Left lobe of liver (tissue), 2 donors: Measurements from ENCODE around the gene ZNF652. TPM values are rescaled to one million over a fixed set of nuclear protein-coding genes. Genes with fewer than 3 reads are reported as not detected.
"Not testable (repeated sequence)": the region's sequence is repeated elsewhere in the genome, so short reads cannot be mapped to it uniquely, and the experiment has no call there.

Source experiments
- ATAC-seq: fragments of 200-7000 bp; cut with Tn5 transposase; one replicate; pipeline ENCODE4 v1.9.1; 2020; ENCODE audit warnings: mild to moderate bottlenecking, moderate library complexity
- DNase-seq: peaks from one replicate; pipeline ENCODE4 v3.0.0-alpha.2; 2020; ENCODE audit warnings: low spot score
- total RNA-seq: library from RNA; stranded (reverse); gene quantifications from one replicate; pipeline ENCODE4 v1.2.1, GENCODE V29; 2021
- donor health status: DM: no; HTN: no; CAD: no; lungs with moderate emphysema.
- donor health status: DM: no; HTN: yes; CAD: no.

Gene ZNF652
- total RNA-seq, 1 donor from 2014 or later: 38.6 TPM

DNA sequence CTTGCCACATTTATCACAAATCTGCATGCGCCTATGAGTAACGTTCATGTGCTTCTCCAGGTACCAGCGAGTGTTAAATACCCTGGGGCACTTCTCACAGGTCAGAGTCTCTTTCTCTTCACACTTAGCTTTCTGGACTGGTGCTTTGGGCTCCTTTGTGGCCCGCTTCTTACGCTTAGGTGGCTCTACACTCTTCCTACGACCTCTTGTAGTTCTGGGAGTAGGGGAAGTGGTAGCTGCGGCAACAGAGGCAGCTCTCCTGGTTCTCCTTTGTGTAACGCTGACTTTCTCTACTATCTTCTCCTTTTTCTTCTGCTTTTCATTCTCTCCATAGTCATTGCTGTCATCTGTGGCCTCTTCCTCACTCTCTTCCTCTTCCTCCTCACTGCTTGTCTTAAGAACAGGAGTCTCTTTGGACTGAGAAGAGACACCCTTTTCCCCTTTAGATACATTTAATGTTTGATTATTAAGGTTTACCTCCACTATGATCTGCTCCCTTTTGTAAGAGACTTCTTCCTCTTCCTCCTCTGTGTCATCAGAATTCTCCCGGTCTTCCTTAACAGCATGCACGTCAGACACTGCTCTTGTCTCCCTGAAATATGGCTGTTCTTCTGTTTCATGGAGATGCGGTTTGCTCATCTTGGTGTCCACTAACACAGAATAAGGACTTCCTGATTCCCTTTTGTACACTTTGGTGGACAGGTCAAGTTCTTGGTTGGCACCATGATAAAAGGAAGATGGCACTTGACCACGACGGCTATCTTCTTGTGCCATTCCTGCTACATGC is 45.0 kb downstream of the ZNF652 start:
- DNase-seq (no peak), ATAC-seq (no peak)

DNA sequence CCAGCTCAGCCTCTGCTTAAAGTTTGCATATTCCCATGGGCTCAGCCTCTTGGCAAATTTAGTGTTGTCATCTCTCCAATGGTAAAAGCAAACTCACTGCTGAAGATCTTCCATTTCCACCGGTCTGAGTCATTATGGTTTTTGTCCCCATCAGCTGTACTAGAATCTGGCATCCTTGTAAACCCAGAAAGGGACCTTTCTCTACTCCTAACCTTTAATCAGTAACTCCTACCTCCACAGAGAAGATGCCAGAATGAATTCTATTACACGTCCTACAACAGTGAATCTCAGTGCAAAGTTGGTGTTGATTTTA is 45.8 kb downstream of the ZNF652 start:
- peak; percentile 43 for ATAC-seq
- DNase-seq: no peak

DNA sequence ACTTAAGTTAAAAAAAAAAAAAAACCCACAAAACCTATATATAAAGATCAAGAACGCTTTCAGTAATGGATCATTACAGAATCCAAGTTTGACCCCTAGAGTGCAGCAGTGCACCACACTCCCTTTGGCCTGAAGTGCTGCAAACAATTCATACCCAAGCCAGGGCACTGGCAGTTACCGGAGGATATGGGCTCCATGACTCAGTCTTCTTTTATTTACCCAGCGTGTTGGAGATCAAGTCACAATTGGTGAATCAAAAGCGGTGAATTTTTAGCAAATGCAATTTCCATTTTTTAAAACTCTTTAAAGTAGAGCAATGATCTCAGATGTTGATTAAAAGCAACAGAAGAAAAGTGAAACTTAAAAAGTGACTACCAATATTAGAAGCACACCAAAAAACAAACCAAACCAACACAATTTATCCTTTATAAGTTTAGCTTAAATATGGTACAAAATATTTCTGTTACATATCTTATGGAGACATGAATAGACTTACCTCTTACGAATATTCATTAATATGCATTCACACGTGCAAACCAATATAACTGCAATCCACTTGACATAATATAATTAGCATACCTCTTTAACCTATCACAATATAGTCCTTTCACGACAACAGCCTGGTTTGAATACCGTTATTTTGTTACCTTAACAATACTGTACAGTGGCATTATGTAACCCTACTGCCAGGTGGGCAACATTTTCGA is 46.3 kb downstream of the ZNF652 start:
- DNase-seq: peak; percentile 70
- ATAC-seq: peak; percentile 99

DNA sequence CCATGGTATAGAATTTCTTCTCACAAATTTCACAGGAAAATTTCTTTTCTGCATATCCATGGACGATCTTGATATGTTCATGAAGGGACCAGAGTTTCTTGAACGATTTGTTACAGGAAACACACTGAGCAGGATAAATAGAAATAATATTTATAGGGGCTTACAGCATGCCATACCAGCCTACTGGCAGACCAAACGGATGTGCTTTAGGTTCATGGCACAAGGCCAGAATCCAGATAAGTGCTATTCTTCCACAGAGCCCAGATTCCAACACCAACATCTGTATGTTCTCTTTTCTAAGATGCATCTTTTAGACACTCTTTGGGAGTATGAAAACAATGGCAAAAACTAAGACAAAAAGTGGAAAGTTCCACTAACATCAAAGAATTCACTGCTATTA is 49.3 kb downstream of the ZNF652 start:
- DNase-seq (no peak), ATAC-seq (no peak)

DNA sequence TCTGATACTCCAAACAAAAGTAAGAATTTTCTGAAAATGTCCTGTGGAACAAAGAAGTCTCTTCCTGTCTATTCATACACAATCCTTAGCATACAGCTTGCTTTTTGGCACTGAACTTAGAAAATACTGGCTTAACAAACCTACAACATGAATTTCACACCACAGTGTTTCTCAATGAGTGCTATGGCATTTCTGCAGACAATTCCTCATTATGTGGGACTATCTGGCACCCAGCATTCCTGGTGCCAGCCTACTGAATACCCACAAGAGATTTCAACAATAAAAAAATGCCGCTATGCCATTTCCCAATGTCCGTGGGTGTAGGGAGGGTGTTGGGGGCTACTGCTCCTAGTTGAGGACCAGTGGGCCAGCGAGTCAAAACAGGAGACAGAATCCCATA is 62.1 kb downstream of the ZNF652 start:
- no peak for DNase-seq
- no peak for ATAC-seq

DNA sequence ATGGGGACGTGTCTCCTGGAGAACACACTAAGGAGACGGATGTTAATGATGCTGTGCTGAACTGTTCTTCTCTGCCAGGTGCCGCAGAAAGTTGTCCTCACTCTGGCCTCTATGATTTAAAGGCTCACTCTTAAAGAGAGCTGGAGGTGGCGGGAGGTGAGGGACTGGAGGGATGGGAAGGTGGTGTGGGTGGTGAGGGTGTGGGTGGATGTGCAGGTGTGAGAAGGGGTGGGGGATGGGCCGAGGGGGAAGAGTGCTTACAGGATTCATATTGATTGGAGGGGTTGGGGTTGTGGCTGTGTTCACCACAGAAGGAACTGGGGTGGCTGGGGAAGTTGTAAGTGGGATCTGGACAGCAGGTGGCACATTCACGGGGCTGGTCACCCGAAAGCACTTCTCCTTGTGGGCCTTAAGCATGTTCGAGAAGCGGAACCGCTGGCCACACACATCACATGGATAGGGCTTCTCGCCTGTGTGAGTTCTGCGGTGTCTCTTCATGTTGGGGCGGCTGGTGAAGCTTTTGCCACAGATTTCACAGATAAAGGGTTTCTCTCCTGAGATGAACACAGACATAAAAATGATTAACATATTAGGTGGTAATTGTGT is 63.6 kb downstream of the ZNF652 start:
- ATAC-seq (no peak), DNase-seq (no peak)

DNA sequence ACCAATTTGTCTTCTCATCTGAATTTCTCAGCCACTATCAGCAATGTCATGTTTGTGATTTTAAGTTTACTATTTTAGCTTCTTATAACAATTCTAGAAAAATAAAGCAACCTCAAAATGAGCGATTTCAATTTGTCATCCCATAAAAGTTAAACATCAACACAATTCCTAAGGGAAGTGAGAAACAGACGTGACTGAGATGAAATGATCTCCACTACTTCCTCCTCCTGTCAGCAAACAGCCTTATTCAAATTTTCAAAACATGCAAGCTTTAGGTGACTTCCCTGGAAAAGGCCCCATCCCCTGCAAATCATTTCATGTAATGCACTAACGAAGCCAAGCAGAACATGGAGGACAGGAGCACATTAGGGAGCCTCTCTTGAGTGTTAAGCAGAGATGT is 64.9 kb downstream of the ZNF652 start:
- DNase-seq (no peak), ATAC-seq (no peak)

DNA sequence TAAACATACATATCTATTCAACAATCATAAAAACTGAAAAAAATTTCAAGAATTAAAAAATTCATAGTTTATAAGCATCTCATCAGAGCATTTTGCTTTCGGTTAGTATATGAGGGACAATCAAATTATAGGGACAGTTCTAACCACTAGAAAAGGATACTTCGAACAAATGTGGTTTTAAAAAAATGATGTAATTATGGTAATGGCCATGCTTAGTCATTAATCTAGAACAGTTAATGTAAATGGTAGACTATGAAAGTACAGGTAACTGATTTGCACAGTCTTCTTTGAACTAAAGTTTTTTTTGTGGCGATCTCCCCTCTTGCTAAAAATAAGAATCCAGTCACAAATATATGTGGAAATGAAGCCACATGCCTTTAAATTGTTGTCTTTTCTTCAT is 67.9 kb downstream of the ZNF652 start:
- DNase-seq (no peak), ATAC-seq (no peak)

DNA sequence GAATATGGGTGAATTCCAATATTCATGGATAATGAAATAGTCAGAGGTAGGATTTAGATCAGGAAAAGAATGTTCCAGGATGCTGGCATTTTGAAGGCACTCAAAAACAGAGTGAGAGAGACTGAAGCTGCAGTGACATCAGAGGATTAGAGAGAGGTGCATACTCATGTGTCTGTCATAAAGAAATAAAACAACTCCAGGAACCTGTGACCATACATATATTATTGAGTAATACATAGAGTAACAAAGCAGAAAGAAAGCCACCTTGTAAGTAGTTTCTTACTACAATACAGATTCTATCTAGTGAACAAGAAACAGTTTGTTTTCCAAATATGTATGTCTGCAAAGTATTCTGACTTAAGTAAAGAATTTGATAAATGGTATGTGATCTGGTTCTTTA is 69.1 kb downstream of the ZNF652 start:
- ATAC-seq: no peak
- no peak for DNase-seq

DNA sequence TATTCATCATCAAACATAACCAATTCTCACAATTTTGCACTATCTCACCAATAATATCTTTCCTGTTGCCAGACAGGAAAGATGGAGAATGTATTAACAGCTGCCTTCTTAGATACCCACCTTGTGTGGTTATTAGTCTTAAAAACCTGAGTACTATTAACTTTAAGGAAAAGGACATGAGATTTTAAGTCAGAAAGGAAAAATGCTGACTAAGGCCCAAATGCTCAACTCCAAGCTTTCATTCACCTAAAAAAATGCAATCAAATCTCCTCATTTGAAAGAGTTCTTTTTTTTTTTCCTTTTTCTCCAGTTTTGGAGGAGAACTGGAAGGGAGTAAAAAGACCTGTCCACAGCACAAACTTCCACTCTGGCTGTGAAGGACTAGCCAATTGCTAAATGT is 70.1 kb downstream of the ZNF652 start:
- ATAC-seq: no peak
- DNase-seq: no peak

DNA sequence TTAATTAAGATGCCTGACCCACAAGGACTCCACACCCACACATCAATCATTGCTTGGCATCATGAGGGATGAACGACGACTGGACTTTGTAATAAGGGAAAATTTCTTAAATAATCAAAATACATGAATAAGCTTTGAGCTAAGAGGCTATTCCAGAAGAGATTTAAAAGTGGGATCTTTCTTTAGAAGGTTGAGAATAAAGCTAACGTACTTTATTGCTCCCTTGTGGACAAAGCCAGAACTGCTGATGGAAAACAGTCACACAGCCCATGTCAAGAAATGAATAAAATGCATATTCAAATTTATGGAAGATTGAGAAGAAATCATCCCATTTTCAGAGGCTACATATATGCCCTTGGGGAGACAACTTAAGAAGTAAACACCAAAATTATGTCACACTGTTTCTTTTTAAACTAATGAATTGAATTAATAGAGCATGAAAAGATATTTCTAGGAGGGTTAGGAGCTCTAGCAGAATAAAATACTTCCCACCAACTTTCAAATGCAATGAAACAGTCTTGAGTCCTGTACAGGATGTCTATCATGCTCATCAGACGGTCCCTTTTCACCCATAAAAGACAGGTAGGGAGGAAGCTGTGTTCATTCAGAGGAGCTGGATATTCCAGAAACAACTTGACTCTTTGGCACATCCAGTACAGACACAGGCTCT is 71.2 kb downstream of the ZNF652 start:
- peak; percentile 44 for ATAC-seq
- no peak for DNase-seq

DNA sequence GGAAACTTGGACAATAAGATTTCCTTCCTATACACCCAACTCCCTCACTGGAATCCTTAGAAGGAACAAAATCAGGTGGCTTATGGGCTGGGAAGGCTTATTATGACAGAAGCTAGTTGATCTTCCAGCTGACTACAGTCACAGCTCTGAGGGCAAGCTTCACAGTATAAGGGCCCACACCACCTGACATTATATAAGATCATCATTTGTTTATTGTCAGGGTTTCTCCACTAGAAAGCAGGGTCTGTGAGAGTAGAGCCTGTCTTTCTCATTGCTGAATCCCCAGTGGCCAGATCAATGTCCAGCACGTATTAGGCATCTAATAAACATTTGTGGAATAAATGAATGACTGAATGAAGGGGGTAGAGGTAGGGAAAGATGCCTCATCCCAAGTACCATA is 73.7 kb downstream of the ZNF652 start:
- ATAC-seq (no peak), DNase-seq (no peak)

DNA sequence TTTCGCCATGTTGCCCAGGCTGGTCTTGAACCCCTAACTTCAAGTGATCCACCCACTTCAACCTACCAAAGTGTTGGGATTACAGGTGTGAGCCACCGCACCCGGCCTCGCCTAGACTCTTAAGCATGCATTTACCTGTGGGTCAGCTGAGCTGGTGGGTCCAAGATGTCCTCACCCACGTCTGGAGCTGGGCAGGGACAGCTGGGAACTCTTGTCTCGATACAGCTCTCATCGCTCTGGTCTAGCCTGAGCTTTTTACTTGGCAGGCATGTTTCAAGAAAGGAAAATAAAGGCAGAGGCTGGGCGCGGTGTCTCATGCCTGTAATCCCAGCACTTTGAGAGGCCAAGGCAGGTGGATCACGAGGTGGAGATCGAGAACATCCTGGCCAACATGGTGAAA is 74.6 kb downstream of the ZNF652 start:
- ATAC-seq (no peak), DNase-seq (no peak)

DNA sequence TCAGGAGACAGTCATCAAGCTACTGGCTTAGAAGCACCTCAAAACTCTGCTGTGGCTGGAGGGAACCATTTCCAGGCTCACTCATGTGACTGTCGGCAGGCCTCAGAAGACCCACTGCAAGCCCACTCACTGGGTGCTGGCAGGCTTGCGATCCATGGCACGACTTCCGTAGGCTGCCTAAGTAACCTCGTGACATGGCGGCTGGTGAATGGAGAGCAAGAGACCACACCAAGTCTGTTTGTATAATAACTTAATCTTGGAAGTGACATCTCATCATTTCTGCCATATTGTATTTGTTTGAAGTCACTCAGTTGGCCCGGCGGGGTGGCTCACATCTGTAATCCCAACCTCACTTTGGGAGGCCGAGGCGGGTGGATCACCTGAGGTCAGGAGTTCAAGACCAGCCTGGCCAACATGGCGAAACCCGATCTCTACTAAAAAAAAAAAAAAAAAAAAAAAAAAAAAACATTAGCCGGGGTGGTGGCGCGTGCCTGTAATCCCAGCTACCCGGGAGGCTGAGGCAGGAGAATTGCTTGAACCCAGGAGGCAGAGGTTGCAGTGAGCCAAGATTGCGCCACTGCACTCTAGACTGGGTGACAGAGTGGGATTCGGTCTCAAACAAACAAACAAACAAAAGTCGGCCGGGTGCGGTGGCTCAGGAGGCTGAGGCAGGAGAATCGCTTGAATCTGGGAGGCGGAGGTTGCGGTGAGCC is 75.6 kb downstream of the ZNF652 start:
- ATAC-seq, DNase-seq: not testable (repeated sequence)

DNA sequence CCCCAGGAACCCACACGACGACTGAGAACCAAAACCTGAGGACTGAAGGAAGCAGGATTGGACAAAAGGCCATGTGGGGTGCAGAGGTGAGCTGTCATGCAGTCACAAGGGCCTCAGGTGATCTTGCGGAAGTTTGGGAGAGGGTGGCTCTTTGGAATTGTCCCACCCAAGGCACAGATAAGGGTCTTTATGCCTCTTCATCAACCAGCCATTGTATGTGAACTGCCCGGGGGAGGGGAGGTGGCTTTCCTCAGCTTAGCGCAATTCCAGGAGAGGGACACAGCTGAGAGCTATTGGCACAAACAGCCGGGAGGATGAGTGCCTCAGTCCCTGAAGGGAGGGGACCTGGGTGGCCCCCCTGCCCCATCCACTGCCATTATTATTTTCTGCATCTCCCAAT is 76.3 kb downstream of the ZNF652 start:
- no peak for DNase-seq

DNA sequence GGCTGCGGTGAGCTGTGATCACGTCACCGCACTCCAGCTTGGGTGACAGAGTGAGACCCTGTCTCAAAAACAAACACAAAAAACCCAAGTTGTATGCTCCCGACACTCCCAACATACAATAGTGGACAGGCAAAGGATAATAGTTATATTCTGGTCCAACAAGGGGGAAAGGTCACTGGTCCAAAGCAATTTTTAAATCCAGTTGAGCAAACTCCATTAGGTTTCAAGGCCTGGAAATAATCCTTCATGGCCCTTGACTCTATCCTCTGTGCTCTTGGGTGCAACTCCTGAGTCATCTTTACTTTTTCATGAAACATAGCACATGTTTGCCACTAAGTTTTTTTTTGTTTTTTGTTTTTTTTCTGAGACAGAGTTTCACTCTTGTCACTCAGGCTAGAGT is 81.1 kb downstream of the ZNF652 start:
- no peak for ATAC-seq
- DNase-seq: no peak

More for the DNA sequence above, 76.3 kb downstream of the ZNF652 start:
- no peak for ATAC-seq

DNA sequence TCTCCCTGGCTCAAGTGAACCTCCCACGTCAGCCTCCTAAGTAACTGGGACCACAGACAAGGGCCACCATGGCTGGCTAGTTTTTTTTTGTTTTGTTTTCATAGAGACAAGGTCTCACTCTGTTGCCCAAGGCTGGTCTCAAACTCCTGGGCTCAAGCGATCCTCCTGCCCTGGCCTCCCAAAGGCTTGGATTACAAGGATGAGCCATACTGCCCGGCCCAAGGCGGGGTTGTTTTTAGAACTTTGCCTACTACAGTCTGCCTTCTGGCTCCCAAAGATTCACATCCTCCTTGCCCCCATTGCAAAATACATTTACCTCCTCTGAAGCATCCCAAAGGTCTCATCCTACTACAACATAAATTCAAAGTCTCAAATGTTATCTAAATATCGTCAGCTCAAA is 82.0 kb downstream of the ZNF652 start:
- DNase-seq (no peak), ATAC-seq (no peak)

DNA sequence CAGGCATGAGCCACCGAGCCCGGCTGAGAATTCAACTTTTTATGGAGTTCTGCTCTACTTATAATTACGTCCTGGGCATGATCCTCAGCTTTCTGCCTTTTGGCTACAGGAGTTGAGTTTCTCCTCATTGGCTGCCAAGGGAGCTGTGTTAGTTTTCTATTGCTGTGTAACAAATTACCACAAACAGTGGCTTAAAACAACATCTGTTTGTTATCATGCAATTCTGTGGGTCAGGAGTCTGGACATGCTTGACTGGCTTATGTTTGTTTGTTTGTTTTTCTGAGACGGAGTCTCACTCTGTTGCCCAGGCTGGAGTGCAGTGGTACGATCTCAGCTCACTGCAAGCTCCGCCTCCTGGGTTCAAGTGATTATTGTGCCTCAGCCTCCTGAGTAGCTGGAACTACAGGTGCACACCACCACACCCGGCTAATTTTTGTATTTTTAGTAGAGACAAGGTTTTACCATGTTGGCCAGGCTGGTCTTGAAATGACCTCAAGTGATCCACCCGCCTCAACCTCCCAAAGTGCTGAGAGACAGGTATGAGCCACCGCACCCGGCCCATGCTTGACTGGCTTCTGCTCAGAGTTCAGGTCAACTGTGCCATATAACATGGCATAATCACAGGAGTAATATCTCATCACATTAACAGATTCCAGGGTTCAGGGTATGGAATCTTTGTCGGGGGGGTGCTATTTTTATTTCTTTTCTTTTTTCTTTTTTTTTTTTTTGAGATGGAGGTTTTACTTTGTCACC is 82.6 kb downstream of the ZNF652 start:
- not testable (repeated sequence) for DNase-seq, ATAC-seq

DNA sequence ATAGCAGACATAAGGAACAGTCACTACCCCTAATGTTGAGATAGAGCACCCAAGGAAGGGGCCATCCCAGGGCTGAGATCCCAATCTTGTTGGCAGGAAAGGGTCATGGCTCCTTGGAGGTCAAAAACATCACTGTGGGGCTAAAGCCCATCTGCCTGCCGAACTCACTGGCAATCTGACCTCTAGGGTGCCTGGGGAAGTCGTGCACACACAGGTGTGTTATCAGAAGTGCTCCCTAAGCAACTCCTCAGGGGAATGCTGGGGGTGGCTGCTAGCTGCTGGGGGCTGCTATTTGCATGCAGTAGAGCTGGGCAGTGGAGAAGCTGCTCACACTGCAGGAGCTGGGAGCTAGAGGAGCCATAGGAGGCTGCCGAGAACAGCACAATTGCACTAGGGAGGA is 84.0 kb downstream of the ZNF652 start:
- ATAC-seq (no peak), DNase-seq (no peak)

DNA sequence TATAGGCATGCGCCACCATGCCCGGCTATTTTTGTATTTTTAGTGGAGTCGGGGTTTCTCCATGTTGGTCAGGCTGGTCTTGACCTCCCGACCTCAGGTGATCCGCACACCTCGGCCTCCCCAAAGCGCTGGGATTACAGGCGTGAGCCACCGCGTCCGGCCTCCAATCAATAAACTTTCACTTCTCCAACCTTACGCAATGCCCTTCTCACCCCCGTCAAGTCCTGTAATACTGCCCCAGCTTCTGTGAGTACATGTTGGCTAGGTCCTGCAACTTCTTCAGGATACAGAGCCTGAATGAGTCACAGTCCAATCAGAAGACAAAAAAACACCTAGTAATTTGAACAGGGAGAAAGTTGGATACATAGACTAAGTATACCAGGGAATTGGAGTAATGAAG is 84.4 kb downstream of the ZNF652 start:
- peak; percentile 29 for ATAC-seq
- DNase-seq: no peak
